HG02852 (cell line): ENCODE data around the gene CYP4F8.
"Not testable (repeated sequence)": the region's sequence is repeated elsewhere in the genome, so short reads cannot be mapped to it uniquely, and the experiment has no call there.

Experiments used
- ATAC-seq: cut with Tn5 transposase; IDR thresholded peaks from one replicate; pipeline ENCODE4 v1.9.1; 2021; ENCODE audit warnings: mild to moderate bottlenecking, moderate library complexity; ENCODE audit not compliant: unreplicated experiment

CYP4F8 gene

DNA sequence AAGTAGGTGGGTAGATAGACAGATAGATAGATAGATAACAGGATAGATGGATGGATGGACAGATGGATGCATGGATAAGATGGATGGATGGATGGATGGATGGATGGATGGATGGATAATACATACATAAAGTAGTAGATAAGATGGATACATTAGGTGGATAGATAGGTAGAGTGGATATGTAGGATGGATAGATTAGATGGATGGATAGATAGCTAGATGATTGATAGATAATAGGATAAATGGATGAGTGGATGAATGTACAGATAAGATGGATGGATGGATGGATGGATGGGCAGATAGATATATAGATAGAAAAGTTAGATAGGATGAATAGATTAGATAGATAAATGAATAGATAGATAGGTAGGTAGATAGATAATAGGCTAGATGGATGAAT is 27.8 kb downstream of the CYP4F8 start:
- ATAC-seq, result no peak

DNA sequence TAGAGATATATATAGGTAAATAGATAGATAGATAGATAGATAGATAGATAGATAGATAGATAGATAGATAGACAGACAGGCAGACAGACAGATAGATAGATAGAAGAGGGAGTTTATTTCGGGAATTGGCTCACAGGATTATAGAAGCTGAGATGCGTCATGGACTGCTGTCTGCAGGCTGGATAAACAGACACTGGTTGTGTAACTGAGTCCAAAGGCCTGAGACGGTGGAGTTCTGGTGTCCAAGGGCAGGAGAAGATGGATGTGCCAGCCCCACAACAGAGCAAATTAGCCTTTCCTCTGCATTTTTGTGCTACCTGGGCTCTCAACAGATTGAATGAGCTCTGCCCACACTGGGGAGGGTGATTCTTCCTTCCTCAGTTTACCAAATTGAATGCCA is 28.4 kb downstream of the CYP4F8 start:
- no peak for ATAC-seq

GRCh38 chr19:15644066-15644741 is 29.2 kb downstream of the CYP4F8 start:
- no peak for ATAC-seq

GRCh38 chr19:15644816-15645215 is 29.8 kb downstream of the CYP4F8 start:
- ATAC-seq, result no peak

DNA sequence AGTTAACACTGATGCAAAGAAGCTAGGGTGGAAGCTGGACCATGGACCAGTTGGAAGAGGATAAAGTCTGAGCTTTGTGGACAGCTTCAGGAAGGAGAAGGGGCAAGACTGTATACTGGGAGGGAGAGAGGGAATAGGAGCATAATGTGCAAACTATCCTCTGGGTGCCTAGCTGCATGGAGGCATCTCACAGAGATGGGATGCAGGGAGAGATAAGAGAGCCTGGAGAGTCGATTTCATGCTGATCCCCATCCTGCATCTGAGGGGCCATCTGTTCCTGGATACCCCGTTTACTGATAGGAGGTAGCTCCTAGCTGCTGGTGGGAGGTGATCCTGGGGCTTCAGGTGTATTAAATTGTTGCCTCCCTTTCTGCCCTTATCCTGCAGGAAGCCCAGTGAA is 34.5 kb downstream of the CYP4F8 start:
- ATAC-seq, result no peak

DNA sequence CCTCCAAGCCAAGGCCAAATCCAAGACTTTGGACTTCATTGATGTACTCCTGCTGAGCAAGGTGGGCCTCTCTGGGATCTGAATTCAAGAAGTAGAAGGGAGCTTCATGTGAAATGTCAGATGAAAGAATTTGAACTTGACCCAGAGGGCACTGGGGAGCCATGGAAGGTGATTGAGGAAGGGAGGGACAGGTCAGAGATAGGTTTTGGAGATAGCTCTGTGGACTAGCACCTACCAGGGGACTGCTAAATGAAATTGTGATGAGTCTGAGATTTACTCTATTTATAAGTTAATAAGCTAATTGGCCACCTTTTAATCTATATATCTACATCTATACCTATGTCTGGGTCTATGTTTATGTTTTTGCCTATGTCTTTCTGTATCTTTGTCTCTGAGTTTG is 35.1 kb downstream of the CYP4F8 start:
- ATAC-seq, result not testable (repeated sequence)

- no peak for ATAC-seq
These were observed 36.8 kb downstream of the CYP4F8 start for GRCh38 chr19:15651791-15652190.

GRCh38 chr19:15652559-15653278 is 37.7 kb downstream of the CYP4F8 start:
- no peak for ATAC-seq

- no peak for ATAC-seq
These were observed 41.4 kb downstream of the CYP4F8 start for GRCh38 chr19:15656467-15656866.

DNA sequence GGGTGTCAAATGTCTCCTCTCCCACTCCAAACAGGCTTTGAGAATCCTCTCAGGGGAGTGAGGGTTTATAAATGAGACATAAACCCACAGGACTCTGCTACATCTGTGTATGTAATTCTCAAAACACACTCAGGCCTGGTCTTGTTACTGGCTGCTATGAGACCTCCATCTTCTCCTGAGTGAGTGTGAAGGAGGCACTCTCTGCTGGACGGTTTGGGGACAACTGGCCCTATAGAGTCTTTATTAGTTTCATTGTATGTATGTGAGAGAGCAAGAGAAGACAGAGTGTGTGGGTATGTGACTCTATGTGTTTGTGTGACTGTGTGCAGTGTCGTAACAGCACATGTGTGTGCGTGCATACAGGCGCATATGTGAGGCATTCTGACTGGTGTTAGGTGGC is 48.2 kb downstream of the CYP4F8 start:
- no peak for ATAC-seq

DNA sequence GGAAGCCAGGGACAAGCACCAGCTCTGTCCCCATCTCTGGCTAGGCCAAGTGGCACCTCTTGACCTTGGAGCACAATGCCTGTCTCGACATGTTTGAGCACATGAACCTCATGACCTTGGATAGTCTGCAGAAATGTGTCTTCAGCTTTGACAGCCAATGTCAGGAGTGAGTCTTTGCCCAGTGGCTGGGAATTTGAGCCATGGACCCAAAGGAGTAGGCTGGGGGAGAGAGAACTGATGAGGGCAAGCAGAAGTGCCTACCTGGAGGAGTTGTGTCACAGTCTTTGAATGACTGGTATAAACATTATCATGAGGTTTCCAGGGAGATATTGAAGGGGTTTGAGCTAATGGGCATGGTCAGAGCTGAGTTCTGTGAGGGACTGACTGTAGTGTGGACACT is 51.2 kb downstream of the CYP4F8 start:
- no peak for ATAC-seq

DNA sequence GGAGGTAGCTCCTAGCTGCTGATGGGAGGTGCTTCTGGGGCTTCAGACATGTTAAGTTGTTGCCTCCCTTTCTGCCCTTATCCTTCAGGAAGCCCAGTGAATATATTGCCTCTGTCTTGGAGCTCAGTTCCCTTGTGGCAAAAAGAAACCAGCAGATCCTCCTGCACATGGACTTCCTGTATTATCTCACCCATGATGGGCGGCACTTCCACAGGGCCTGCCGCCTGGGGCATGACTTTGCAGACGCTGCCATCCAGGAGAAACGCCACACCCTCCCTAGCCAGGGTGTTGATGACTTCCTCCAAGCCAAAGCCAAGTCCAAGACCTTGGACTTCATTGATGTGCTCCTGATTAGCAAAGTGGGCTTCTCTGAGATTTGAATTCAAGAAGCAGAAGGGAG is 51.9 kb downstream of the CYP4F8 start:
- no peak for ATAC-seq

DNA sequence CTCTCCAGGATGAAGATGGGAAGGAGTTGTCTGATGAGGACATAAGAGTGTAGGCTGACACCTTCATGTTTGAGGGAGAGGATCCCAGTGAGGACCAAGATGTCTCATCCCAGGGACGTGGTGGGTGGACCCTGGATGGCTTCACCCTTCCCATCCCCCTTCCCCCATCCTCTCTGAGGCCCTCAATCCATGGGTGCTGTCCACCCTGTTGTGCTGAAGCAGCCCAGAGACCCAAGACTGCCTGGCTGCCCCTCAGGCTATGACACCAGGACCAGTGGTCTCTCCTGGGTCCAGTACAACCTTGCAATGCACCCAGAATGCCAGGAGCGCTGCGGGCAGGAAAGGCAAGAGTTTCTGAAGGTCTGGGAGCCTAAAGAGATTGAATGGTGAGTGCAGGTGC is 54.4 kb downstream of the CYP4F8 start:
- ATAC-seq, result no peak

- no peak for ATAC-seq
These were observed 54.9 kb downstream of the CYP4F8 start for GRCh38 chr19:15669891-15670290.

GRCh38 chr19:15671237-15671821 is 56.3 kb downstream of the CYP4F8 start:
- no peak for ATAC-seq

- no peak for ATAC-seq
These were observed 57.0 kb downstream of the CYP4F8 start for GRCh38 chr19:15671891-15672579.

- ATAC-seq, result no peak
These were observed 57.7 kb downstream of the CYP4F8 start, which contains the start of gene CYP4F12 for GRCh38 chr19:15672580-15673175. Gene CYP4F12 (plus strand): TSS chr19:15673087. CDS start chr19:15673530, 443 bp downstream.

DNA sequence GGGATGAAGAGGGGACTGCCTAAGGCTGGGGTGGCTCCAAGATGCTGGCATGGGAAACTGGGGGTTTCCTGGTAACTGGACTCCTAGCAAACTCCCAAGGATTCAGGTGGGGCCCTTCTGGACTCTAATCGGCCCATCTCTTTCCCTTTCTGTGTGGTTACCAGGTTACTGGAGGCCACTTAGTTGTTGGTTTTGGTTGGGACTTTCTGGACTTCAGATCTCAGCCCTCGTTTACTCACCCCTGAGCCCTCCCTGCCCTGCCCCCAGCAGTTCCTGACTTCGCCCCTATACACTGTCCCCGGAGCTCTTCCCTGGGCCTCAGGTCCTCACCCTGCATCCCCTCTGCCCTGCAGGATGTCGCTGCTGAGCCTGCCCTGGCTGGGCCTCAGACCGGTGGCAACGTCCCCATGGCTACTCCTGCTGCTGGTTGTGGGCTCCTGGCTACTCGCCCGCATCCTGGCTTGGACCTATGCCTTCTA is 58.2 kb downstream of the CYP4F8 start:
- ATAC-seq, result no peak

- no peak for ATAC-seq
These were observed 60.5 kb downstream of the CYP4F8 start for GRCh38 chr19:15675560-15675959.

- ATAC-seq, result no peak
These were observed 64.1 kb downstream of the CYP4F8 start for GRCh38 chr19:15679089-15679488.

- not testable (repeated sequence) for ATAC-seq
These were observed 64.8 kb downstream of the CYP4F8 start for GRCh38 chr19:15679865-15680264.
